ENCODE results near the gene MISFA.
"Not testable (repeated sequence)": the region's sequence is repeated elsewhere in the genome, so short reads cannot be mapped to it uniquely, and the experiment has no call there.

MISFA gene

DNA sequence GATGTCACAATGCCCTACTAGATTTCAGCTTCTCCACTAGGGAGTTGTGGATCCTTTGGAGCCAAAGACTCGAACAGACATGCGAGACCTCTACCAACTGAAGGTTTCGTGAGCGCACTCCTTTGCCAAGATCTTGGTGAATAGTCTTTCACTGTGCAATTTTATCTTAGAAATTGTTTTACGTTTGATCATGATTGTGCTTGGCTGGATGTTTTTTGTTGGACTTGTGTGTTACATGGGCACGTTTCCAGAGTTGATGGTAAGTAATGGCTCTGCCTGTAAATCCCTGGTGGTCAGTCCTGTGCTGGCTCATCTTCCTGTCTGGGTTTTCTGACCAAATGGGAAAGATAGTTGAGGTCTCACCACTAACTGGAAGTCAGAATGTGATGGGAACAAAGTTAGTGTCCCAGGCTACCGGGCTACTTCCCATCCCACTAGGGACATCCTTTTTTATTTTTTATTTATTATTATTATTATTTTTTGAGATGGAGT, at the start of gene MISFA:
MISFA (plus strand) TSS at position 51 of the 492 bp plus-strand sequence; CDS start at position 191, 140 bp downstream.
- Mint-ChIP-seq H3K36me3 (ENCODE audit: low read depth) (peaks cover 6% of the 10 kb centered on the region), H3K27ac (no peak within 1 kb of the TSS), H3K27me3 (ENCODE audit: low read depth) (no peaks in the 10 kb centered on the region), H3K4me3 (no peak within 1 kb of the TSS), H3K9me3 (no peaks in the 10 kb centered on the region), H3K4me1 (ENCODE audit: low read depth) (no peaks in the 10 kb centered on the region)

DNA sequence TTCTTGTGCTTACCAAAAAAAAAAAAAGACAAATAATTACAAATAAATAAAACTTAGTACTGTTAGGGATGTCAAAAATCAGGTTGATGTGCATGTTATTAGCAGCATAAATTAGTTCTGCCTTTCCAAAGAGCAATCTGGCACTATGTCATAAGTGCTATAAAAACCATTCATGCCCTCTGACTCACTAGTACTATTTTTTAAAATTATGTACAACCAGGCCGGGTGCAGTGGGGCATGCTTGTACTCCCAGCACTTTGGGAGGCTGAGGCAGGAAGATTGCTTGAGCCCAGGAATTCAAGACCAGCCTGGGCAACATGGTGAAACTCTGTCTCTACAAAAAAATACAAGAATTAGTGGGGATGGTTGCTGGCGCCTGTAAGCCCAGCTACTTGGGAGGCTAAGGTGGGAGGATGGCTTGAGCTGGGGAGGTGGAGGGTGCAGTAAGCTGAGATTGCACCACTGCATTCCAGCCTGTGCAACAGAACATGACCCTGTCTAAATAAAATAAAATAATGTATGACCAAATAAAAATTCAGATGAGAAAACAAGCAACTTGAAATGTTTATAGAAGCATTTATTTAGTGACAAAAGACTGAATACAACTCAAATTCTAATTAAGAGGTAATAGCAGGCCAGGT, 36.4 kb upstream of the MISFA start:
- peaks cover 16% of the 10 kb centered on the region for H3K36me3 Mint-ChIP-seq (ENCODE audit: low read depth)
- no peak overlapping the region for H3K27ac Mint-ChIP-seq
- H3K27me3 Mint-ChIP-seq (ENCODE audit: low read depth), result no peaks in the 10 kb centered on the region
- H3K4me3 Mint-ChIP-seq, result no peak overlapping the region
- H3K4me1 Mint-ChIP-seq (ENCODE audit: low read depth), result peaks cover 2% of the 10 kb centered on the region
- no peaks in the 10 kb centered on the region for H3K9me3 Mint-ChIP-seq

DNA sequence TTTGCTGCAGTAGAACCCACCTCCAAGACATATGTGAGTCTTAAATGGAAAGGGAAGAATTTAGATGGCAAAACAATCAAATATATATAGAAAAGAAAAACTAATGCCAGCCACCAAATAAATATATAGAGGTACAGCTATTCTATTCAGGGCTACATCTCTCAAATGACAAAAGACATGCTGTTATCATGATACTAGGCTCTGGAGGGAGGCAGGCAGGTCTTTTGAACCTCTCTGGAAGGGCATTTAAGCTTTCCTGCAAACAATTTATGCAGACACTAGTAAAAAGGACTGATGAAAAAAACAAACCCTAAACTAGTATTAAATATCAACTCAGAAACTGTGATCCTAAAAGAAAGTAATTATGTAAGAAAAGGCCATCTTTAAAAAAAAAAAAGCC, 35.4 kb upstream of the MISFA start:
- H3K27me3 Mint-ChIP-seq (ENCODE audit: low read depth), result no peaks in the 10 kb centered on the region
- H3K4me1 Mint-ChIP-seq (ENCODE audit: low read depth), result peaks cover 3% of the 10 kb centered on the region
- H3K4me3 Mint-ChIP-seq, result no peak overlapping the region
- peaks cover 15% of the 10 kb centered on the region for H3K36me3 Mint-ChIP-seq (ENCODE audit: low read depth)
- no peaks in the 10 kb centered on the region for H3K9me3 Mint-ChIP-seq
- H3K27ac Mint-ChIP-seq, result no peak overlapping the region

DNA sequence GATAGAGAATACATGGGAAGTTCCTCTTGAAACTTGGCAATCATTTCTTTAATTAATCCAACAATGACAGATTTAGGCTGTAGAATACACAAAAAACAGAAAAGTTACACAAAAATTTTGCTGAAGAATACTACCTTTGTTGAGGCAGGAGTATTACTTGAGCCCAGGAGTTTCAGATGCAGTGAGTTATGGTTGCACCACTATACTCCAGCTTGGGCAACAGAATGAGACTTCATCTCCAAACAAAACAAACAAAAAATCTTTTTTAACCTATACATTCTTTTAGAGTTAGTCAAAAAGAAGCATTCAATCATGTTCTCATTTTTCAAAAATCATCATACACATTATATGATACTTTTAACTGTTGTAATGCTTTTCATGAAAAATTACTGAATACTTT, 33.2 kb upstream of the MISFA start:
- Mint-ChIP-seq H3K27ac (no peak overlapping the region), H3K4me3 (no peak overlapping the region), H3K36me3 (ENCODE audit: low read depth) (peaks cover 19% of the 10 kb centered on the region), H3K4me1 (ENCODE audit: low read depth) (peaks cover 5% of the 10 kb centered on the region), H3K9me3 (no peaks in the 10 kb centered on the region), H3K27me3 (ENCODE audit: low read depth) (no peaks in the 10 kb centered on the region)

DNA sequence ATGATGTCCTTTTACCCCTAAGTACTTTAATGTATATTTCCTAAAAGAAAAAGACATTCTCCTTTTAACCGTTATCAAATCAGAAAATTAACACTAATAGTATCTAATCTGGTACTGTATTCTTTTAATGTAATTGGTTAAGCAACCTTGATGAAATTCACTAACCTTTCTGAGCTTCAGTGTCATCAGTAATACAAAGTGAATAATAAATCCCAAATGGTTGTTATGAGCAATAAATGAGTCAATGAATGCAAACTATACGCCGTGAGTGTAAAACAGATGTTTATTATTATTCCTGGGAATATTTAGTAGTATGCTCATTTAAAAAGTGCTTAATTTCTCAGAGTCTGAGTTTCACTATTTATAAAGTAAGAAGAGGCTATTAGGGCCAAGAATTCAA, 32.5 kb upstream of the MISFA start:
- H3K9me3 Mint-ChIP-seq, result no peaks in the 10 kb centered on the region
- peaks cover 23% of the 10 kb centered on the region for H3K36me3 Mint-ChIP-seq (ENCODE audit: low read depth)
- no peak overlapping the region for H3K27ac Mint-ChIP-seq
- H3K27me3 Mint-ChIP-seq (ENCODE audit: low read depth), result no peaks in the 10 kb centered on the region
- H3K4me3 Mint-ChIP-seq, result no peak overlapping the region
- H3K4me1 Mint-ChIP-seq (ENCODE audit: low read depth), result peaks cover 5% of the 10 kb centered on the region

DNA sequence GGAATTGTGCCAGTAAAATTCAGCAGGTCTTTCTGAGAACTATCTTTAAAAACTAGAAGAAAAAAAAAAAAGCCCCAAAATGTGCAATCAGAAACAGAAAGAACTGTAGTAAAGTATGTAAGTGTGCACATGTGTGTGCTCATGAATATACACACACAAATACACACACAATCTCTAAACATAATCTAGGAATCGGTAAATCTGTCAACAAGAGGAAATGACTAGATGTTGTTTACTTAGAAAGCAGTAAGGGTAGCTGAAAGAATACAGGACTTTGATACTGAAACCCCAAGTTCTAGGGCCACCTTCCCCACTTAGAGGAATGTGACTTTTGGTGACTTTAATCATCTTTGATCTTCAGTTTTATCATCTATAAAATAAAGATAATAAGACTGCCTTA, 24.2 kb upstream of the MISFA start:
- peaks cover 32% of the 10 kb centered on the region for H3K4me1 Mint-ChIP-seq (ENCODE audit: low read depth)
- H3K9me3 Mint-ChIP-seq, result no peaks in the 10 kb centered on the region
- peak overlapping the region; percentile 60 for H3K27ac Mint-ChIP-seq
- H3K27me3 Mint-ChIP-seq (ENCODE audit: low read depth), result no peaks in the 10 kb centered on the region
- peaks cover 32% of the 10 kb centered on the region for H3K36me3 Mint-ChIP-seq (ENCODE audit: low read depth)
- no peak overlapping the region for H3K4me3 Mint-ChIP-seq

DNA sequence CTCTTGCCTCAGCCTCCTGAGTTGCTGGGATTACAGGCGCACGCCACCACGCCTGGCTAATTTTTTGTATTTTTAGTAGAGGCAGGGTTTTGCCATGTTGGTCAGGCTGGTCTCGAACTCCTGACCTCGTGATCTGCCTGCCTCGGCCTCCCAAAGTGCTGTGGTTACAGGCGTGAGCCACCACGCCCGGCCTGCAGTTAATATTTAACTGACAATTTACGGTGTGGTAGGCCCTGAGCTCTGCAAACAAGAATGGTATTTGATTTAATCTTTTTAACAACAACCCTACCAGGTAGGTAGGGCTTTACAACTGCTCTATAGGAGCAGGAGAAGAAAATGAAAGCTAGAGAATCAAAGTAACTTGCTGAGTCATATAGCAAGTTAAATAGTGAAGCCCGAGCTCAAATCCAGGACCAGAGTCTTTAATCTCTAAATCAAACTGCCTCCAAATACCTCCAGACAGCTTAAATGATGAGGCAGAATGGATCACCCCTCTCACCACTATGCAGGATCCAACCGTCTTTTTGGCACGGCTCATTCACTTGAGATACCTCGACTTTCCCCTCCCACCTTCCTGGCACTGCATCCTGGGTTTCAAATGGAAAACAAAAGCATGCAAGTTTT, 20.5 kb upstream of the MISFA start:
- Mint-ChIP-seq H3K36me3 (ENCODE audit: low read depth) (peaks cover 22% of the 10 kb centered on the region), H3K4me1 (ENCODE audit: low read depth) (peaks cover 34% of the 10 kb centered on the region), H3K9me3 (no peaks in the 10 kb centered on the region), H3K27ac (peak overlapping the region; percentile 80), H3K27me3 (ENCODE audit: low read depth) (no peaks in the 10 kb centered on the region), H3K4me3 (peak overlapping the region; percentile 64)

DNA sequence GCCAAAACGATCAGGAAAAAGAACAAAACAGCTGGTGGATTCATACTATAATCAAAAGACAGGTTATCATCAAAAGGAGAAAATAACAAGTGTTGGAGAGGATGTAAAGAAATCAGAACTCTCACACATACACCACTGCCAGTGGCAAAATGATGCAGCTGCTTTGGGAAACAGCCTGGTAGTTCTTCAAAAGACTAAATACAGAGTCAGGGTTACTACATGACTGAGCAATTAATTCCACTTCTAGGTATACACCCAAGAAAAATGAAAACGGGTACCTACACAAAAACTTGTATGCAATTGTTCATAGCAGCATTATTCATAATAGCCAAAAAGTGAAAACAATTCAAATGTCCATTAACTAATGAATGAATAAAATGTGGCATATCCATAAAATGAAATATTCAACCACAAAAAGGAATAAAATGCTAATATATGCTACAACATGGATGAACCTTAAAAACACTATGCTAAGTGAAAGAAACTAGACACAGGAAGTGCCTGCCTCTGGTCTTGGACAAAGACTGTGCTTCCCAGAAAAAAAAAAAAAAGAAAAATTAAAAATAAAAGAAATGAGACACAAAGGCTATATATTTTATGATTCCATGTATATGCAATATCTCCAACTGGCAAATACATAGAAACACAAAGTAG, 19.3 kb upstream of the MISFA start:
- peaks cover 32% of the 10 kb centered on the region for H3K4me1 Mint-ChIP-seq (ENCODE audit: low read depth)

DNA sequence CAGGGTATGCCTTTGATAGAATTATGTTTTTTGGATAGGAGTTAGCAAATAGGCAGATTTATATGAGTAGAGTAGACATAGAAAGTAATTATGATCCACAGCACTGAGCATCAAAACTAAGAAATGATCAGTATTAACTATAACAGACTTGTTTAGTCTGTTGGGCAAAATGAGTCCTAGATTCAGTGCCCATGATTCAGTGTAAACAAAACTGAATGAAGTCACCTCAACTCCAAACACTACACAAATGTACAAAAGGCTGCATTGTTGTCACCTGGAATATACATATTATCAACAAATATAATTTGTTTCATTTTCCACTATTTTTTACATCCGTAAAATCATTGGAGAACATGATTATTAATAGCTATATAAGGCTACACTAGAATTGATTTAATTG, 17.8 kb upstream of the MISFA start:
- Mint-ChIP-seq H3K27me3 (ENCODE audit: low read depth) (no peaks in the 10 kb centered on the region), H3K4me3 (no peak overlapping the region), H3K9me3 (no peaks in the 10 kb centered on the region), H3K4me1 (ENCODE audit: low read depth) (peaks cover 22% of the 10 kb centered on the region), H3K36me3 (ENCODE audit: low read depth) (peaks cover 18% of the 10 kb centered on the region), H3K27ac (no peak overlapping the region)

More for the DNA sequence above, 19.3 kb upstream of the MISFA start:
- Mint-ChIP-seq H3K27me3 (ENCODE audit: low read depth) (no peaks in the 10 kb centered on the region), H3K36me3 (ENCODE audit: low read depth) (peaks cover 25% of the 10 kb centered on the region), H3K4me3 (no peak overlapping the region), H3K27ac (no peak overlapping the region), H3K9me3 (no peaks in the 10 kb centered on the region)

DNA sequence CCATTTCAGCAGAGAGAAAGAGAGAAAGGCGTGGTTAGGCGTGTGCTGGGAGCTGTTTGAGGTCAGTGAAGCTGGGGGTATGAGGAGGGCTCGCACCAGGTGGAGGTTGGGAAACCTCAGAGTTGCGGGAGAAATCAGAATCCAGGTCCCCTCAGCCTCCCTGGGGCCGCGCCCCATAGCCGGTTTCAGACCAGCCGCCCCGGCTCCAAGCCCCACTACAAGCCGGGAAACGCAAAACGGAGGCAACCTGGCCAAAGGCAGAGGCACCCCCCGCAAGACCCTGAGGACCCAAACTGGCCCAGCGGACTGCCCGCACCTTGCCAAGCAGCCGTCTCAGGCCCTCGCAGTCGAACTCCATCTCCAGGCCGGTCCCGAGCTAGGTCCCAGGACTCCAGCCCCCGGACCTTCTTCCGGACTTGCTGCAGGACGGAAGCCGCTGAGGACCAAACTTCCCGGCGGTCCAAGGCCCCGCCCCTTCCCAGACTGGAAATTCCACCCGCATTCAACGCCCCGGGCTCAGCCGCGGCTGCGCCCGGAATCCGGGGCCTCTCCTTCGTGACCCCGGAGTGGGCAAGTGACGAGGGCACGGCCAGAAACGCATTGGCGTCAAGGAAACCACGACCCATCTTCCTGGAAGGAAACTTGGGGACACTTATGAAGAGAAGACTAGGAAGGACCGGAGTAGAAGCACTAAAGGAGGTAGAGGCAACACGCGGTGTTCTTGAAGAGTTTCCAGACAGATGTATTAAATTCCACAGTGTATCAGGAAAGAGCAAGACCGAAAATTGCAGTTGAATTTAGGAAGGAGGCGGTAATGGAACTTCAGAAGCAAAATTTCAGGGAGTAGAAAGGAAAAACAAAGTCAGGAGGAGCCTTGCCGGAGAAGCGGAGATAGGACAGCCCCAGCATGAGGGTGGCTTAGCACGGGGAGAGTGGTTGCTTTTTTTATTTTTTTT, 11.0 kb upstream of the MISFA start, which contains the start of gene UEVLD:
UEVLD (minus strand) TSS at position 438 of the 956 bp plus-strand sequence; CDS start at position 358, 80 bp downstream.
- Mint-ChIP-seq H3K4me1 (ENCODE audit: low read depth) (peaks cover 8% of the 10 kb centered on the region), H3K9me3 (no peaks in the 10 kb centered on the region), H3K36me3 (ENCODE audit: low read depth) (peaks cover 5% of the 10 kb centered on the region), H3K27ac (no peak within 1 kb of the TSS), H3K27me3 (ENCODE audit: low read depth) (no peaks in the 10 kb centered on the region), H3K4me3 (no peak within 1 kb of the TSS)

DNA sequence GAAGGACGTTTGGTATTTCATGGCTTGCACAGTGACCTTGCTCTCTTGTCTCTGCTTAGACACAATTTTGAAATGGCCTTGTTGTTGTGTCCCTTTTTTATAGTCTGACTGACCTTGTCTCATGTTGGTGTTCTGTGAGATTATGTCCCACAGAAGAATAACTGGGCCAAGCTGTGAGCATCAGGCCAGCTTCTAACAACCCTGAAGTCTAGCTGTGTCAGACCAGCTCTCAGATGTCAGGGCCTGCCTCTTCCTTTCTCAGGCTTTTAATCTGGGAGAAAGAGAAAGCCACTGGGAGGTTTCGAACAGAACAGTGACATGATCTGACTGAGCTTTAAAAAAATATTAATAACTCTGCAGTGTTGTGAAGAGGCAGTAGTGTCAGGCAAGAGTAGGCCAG, 9.0 kb upstream of the MISFA start:
- Mint-ChIP-seq H3K9me3 (no peaks in the 10 kb centered on the region), H3K4me1 (ENCODE audit: low read depth) (peaks cover 8% of the 10 kb centered on the region), H3K4me3 (no peak overlapping the region), H3K27ac (peak overlapping the region; percentile 72), H3K36me3 (ENCODE audit: low read depth) (peaks cover 1% of the 10 kb centered on the region), H3K27me3 (ENCODE audit: low read depth) (no peaks in the 10 kb centered on the region)

DNA sequence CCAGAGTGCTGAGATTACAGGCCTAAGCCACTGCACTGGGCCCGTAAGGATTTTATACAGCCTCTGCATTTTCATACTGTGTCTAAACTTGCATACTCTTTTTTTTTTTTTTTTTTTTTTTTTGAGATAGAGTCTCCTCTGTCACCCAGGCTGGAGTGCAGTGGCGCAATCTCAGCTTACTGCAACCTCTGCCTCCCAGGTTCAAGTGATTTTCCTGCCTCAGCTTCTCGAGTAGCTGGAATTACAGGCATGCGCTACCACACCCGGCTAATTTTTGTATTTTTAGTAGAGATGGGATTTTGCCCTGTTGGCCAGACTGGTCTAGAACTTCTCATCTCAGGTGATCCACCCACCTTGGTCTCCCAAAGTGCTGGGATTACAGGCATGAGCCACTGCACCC, 5.5 kb upstream of the MISFA start:
- not testable (repeated sequence) for H3K4me1 Mint-ChIP-seq (ENCODE audit: low read depth); H3K4me3 Mint-ChIP-seq; H3K27ac Mint-ChIP-seq; H3K9me3 Mint-ChIP-seq; H3K36me3 Mint-ChIP-seq (ENCODE audit: low read depth); H3K27me3 Mint-ChIP-seq (ENCODE audit: low read depth)

DNA sequence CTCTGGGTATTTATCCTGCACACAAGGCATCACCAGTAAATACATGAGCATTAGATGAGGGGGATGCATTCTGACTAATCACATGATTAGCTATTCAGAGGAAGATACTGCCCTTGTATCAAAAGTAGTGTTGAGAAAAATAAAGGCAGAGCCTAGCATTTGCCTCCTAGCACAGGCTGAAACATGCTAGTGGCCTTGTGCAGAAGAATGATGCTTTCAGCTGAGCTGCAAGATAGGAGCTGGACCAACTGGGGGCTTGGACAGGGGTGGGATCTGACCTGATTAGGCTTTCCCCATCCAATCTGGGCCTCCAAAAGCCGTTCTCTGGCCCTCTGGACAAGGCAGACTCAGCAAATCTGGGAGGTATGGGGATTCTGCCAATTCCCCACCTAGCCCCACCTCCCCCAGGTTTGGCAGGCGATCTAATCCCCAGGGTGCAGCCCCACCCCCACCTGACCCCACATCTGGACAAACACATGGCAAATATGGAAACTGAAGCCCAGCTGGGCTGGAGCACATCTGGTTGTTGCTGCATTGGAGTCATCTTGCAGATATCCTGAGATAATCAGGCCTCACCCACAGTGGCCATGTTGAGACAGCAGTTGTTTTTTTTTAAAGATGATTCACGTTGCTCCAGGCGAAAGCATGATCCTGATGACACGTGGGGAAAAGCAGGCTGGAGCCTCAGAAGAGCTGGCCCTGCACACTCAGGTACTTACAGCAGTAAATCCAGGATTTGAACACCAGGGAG, 4.4 kb upstream of the MISFA start:
- peaks cover 7% of the 10 kb centered on the region for H3K36me3 Mint-ChIP-seq (ENCODE audit: low read depth)

More for the DNA sequence above, 4.4 kb upstream of the MISFA start:
- H3K27ac Mint-ChIP-seq, result no peak overlapping the region
- no peak overlapping the region for H3K4me3 Mint-ChIP-seq
- H3K9me3 Mint-ChIP-seq, result no peaks in the 10 kb centered on the region
- no peaks in the 10 kb centered on the region for H3K27me3 Mint-ChIP-seq (ENCODE audit: low read depth)
- H3K4me1 Mint-ChIP-seq (ENCODE audit: low read depth), result peaks cover 8% of the 10 kb centered on the region

All from T-helper 1 cell treated with Interleukin-12 subunit alpha and Interleukin-12 subunit beta and Interleukin-4 antibody, amounts not matched to agents 30 μg/mL and 1 μg/mL, for 36 hours (primary cell).